Parathyroid adenoma (tissue), 2 donors: ENCODE data around the gene EZH1.

Source experiments
- H2AFZ ChIP-seq: fragments of 300-600 bp; sonication (generic); one replicate; pipeline ENCODE4 v1.7.0; 2017; ENCODE audit warnings: antibody characterized with exemption, mild to moderate bottlenecking
- H3K27ac ChIP-seq: fragments of 300-600 bp; sonication (generic); one replicate; pipeline ENCODE4 v1.7.0; 2017
- H3K27me3 ChIP-seq: fragments of 300-600 bp; sonication (generic); one replicate; pipeline ENCODE4 v1.7.0; 2017; ENCODE audit warnings: low read length; ENCODE audit not compliant: control insufficient read depth, insufficient read depth
- H3K36me3 ChIP-seq: fragments of 300-600 bp; sonication (generic); one replicate; pipeline ENCODE4 v1.7.0; 2017; ENCODE audit warnings: low read length; ENCODE audit not compliant: control insufficient read depth, insufficient read depth
- H3K4me1 ChIP-seq: fragments of 300-600 bp; sonication (generic); one replicate; pipeline ENCODE4 v1.7.0; 2017; ENCODE audit warnings: control low read depth
- H3K4me2 ChIP-seq: fragments of 300-600 bp; sonication (generic); one replicate; pipeline ENCODE4 v1.7.0; 2017; ENCODE audit warnings: low read length
- H3K4me3 ChIP-seq: fragments of 300-600 bp; sonication (generic); one replicate; pipeline ENCODE4 v1.7.0; 2017; ENCODE audit warnings: low read depth, low read length
- H3K79me2 ChIP-seq: fragments of 300-600 bp; sonication (generic); one replicate; pipeline ENCODE4 v1.7.0; 2017; ENCODE audit warnings: control low read depth
- H3K9ac ChIP-seq: fragments of 300-600 bp; sonication (generic); one replicate; pipeline ENCODE4 v1.7.0; 2017; ENCODE audit warnings: mild to moderate bottlenecking
- H3K9me3 ChIP-seq: fragments of 300-600 bp; sonication (generic); one replicate; pipeline ENCODE4 v1.7.0; 2017; ENCODE audit warnings: low read length; ENCODE audit not compliant: control insufficient read depth
- CTCF ChIP-seq: fragments of 300-600 bp; sonication (generic); IDR thresholded peaks from one replicate; pipeline ENCODE4 v1.7.0; 2017; ENCODE audit warnings: antibody characterized with exemption, mild to moderate bottlenecking
- donor health status: primary hyperparathyroidism.

The EZH1 gene

GRCh38 chr17:42782166-42783061, 37.6 kb upstream of the EZH1 start:
- no peak for TF ChIP-seq CTCF
- H3K9me3 ChIP-seq, result no peaks in the 10 kb centered on the region
- no peak overlapping the region for H3K27ac ChIP-seq
- no peaks in the 10 kb centered on the region for H3K4me1 ChIP-seq
- H2AFZ ChIP-seq, result no peak overlapping the region
- H3K36me3 ChIP-seq, result no peaks in the 10 kb centered on the region
- no peak overlapping the region for H3K9ac ChIP-seq
- H3K27me3 ChIP-seq, result peaks cover 7% of the 10 kb centered on the region
- H3K4me2 ChIP-seq, result no peak overlapping the region
- no peak overlapping the region for H3K4me3 ChIP-seq
- no peaks in the 10 kb centered on the region for H3K79me2 ChIP-seq

- no peak for TF ChIP-seq CTCF
- Histone ChIP-seq H3K79me2 (no peaks in the 10 kb centered on the region), H3K9ac (no peak overlapping the region), H3K36me3 (no peaks in the 10 kb centered on the region), H2AFZ (no peak overlapping the region), H3K4me3 (no peak overlapping the region), H3K9me3 (no peaks in the 10 kb centered on the region), H3K27ac (no peak overlapping the region), H3K4me1 (no peaks in the 10 kb centered on the region), H3K27me3 (peaks cover 7% of the 10 kb centered on the region), H3K4me2 (no peak overlapping the region)
Measured at GRCh38 chr17:42781639-42782165, 36.9 kb upstream of the EZH1 start.

GRCh38 chr17:42780851-42781638, 36.2 kb upstream of the EZH1 start:
- no peak for TF ChIP-seq CTCF
- Histone ChIP-seq H3K27me3 (peaks cover 7% of the 10 kb centered on the region), H3K4me3 (no peak overlapping the region), H3K79me2 (no peaks in the 10 kb centered on the region), H2AFZ (peak overlapping the region; percentile 60), H3K36me3 (no peaks in the 10 kb centered on the region), H3K9me3 (no peaks in the 10 kb centered on the region), H3K4me1 (no peaks in the 10 kb centered on the region), H3K9ac (no peak overlapping the region), H3K4me2 (no peak overlapping the region), H3K27ac (no peak overlapping the region)

GRCh38 chr17:42779936-42780850, 35.4 kb upstream of the EZH1 start, which contains the start of gene WNK4:
Gene WNK4, plus strand, starts transcription at chr17:42780610. Its CDS starts 89 bp downstream, at chr17:42780699.
- H2AFZ ChIP-seq, result peak within 1 kb of the TSS; percentile 60
- no peak within 1 kb of the TSS for H3K27ac ChIP-seq
- TF ChIP-seq CTCF, result no peak
- H3K79me2 ChIP-seq, result no peaks in the 10 kb centered on the region
- H3K36me3 ChIP-seq, result no peaks in the 10 kb centered on the region
- H3K27me3 ChIP-seq, result peaks cover 1% of the 10 kb centered on the region
- H3K9me3 ChIP-seq, result no peaks in the 10 kb centered on the region
- no peaks in the 10 kb centered on the region for H3K4me1 ChIP-seq
- no peak within 1 kb of the TSS for H3K9ac ChIP-seq
- no peak within 1 kb of the TSS for H3K4me2 ChIP-seq
- H3K4me3 ChIP-seq, result no peak within 1 kb of the TSS
